ENCODE results near the gene KLF7.

- TF ChIP-seq MAX (IDR thresholded peaks at IDR 0.05; ENCODE audit: insufficient read depth, insufficient read length) (no peak), CTCF (IDR thresholded peaks at IDR 0.05; ENCODE audit: extremely low read depth in 1 of 2, insufficient read depth in 1 of 2, low read depth in 1 of 2, low read length in 2 of 2) (no peak), EZH2 (IDR thresholded peaks at IDR 0.05; ENCODE audit: borderline replicate concordance, low read depth, low read length, severe bottlenecking) (no peak), POLR2A (IDR thresholded peaks at IDR 0.05; ENCODE audit: low read depth, low read length) (no peak)
Observed at GRCh38 chr2:207214446-207214845, 48.7 kb upstream of the KLF7 start.
